ENCODE data around the gene SUSD2. TPM values are rescaled to one million over a fixed set of nuclear protein-coding genes. Genes with fewer than 3 reads are reported as not detected.

The SUSD2 gene
- total and polyA plus RNA-seq, 2 donors (not counting 1 experiment from before 2014, with no cell fraction given), result 10.6 to 11.9 TPM

DNA sequence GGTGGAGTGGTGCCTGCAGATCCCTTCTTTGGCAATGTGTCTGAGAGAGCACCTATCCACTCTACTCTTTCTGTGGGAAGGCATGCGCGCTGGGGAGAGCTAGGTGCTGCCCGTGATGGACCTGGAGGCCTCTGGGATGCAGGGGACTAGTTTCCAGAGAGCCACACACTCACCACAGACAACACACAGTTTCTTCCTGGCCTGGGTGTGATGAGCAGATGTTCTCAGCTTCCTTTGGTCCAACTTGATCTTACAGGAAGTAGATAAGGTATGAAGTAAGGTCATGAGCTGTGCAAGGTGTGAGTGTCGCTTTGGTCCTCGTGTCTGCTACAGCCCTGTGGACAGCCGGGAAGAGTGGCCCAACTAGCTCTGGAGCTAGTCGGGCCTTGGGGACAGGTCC is 27.3 kb upstream of the SUSD2 start:
- H3K4me3 ChIP-seq (replicated peaks in 1 of 4; ENCODE audit: control extremely low read depth in 1 of 4, insufficient read depth in 1 of 4, low read depth in 3 of 4, low read length in 4 of 4), result no peak overlapping the region
- no peaks in the 10 kb centered on the region for H3K27me3 ChIP-seq (ENCODE audit: control insufficient read depth, insufficient read depth, low read length)
- H3K4me1 ChIP-seq (ENCODE audit: control insufficient read depth, extremely low read depth, insufficient read depth, low read length), result peaks cover 31% of the 10 kb centered on the region
- H3K9ac ChIP-seq (ENCODE audit: insufficient read depth, low read length), result no peak overlapping the region
- H3K79me2 ChIP-seq (ENCODE audit: control insufficient read depth, insufficient read depth, low read length), result peaks cover 24% of the 10 kb centered on the region
- no peak overlapping the region for H3K4me2 ChIP-seq (ENCODE audit: extremely low read depth, insufficient read depth, low read length)
- H3K27ac ChIP-seq (ENCODE audit: insufficient read depth, low read length), result no peak overlapping the region
- H3K36me3 ChIP-seq (ENCODE audit: control insufficient read depth, insufficient read depth, low read length), result no peaks in the 10 kb centered on the region
- H3K9me3 ChIP-seq (ENCODE audit: control insufficient read depth, insufficient read depth, low read depth, low read length), result no peaks in the 10 kb centered on the region
- H2AFZ ChIP-seq (ENCODE audit: low read length), result no peak overlapping the region
- no peaks in the 10 kb centered on the region for H4K20me1 ChIP-seq (ENCODE audit: control insufficient read depth, extremely low read depth, insufficient read depth, low read length)
- no peak for DNase-seq (ENCODE audit: low read depth in 2 of 2)
- TF ChIP-seq, protein P1, sequence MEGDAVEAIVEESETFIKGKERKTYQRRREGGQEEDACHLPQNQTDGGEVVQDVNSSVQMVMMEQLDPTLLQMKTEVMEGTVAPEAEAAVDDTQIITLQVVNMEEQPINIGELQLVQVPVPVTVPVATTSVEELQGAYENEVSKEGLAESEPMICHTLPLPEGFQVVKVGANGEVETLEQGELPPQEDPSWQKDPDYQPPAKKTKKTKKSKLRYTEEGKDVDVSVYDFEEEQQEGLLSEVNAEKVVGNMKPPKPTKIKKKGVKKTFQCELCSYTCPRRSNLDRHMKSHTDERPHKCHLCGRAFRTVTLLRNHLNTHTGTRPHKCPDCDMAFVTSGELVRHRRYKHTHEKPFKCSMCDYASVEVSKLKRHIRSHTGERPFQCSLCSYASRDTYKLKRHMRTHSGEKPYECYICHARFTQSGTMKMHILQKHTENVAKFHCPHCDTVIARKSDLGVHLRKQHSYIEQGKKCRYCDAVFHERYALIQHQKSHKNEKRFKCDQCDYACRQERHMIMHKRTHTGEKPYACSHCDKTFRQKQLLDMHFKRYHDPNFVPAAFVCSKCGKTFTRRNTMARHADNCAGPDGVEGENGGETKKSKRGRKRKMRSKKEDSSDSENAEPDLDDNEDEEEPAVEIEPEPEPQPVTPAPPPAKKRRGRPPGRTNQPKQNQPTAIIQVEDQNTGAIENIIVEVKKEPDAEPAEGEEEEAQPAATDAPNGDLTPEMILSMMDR (conservative IDR thresholded peaks at IDR 0.05 in 1 of 2, IDR thresholded peaks at IDR 0.05 in 1 of 2; ENCODE audit: low read depth in 1 of 2, low read length in 2 of 2), result no peak
- no peak for TF ChIP-seq EZH2 (IDR thresholded peaks at IDR 0.05; ENCODE audit: low read length, missing control alignments)

DNA sequence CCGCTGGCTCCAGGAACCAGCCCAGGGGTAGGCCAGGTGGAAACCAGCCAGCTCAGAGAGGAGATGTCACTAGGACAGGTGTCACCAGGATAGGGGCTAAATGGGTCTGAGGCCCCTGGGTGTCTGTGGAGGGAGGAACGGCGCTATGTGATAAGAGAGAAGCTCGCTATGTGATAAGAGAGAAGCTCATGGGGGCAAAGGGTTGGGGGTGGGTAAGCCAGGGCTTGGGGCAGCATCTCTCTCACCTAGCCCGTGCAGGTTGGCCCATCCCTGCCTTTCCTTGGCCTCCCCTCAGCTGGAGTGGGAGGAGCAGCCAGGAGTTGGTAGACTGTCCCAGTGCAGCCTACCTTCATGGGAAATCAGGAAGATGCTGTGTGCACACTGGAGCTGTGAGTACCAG is 26.5 kb upstream of the SUSD2 start:
- H3K4me1 ChIP-seq (ENCODE audit: control insufficient read depth, extremely low read depth, insufficient read depth, low read length), result peaks cover 30% of the 10 kb centered on the region
- H4K20me1 ChIP-seq (ENCODE audit: control insufficient read depth, extremely low read depth, insufficient read depth, low read length), result no peaks in the 10 kb centered on the region
- no peaks in the 10 kb centered on the region for H3K27me3 ChIP-seq (ENCODE audit: control insufficient read depth, insufficient read depth, low read length)
- no peak overlapping the region for H3K4me3 ChIP-seq (replicated peaks in 1 of 4; ENCODE audit: control extremely low read depth in 1 of 4, insufficient read depth in 1 of 4, low read depth in 3 of 4, low read length in 4 of 4)
- H3K27ac ChIP-seq (ENCODE audit: insufficient read depth, low read length), result no peak overlapping the region
- H3K9me3 ChIP-seq (ENCODE audit: control insufficient read depth, insufficient read depth, low read depth, low read length), result no peaks in the 10 kb centered on the region
- DNase-seq (ENCODE audit: low read depth in 2 of 2), result no peak
- H3K9ac ChIP-seq (ENCODE audit: insufficient read depth, low read length), result no peak overlapping the region
- no peak overlapping the region for H3K4me2 ChIP-seq (ENCODE audit: extremely low read depth, insufficient read depth, low read length)
- H3K79me2 ChIP-seq (ENCODE audit: control insufficient read depth, insufficient read depth, low read length), result peaks cover 33% of the 10 kb centered on the region
- H2AFZ ChIP-seq (ENCODE audit: low read length), result no peak overlapping the region
- TF ChIP-seq EZH2 (IDR thresholded peaks at IDR 0.05; ENCODE audit: low read length, missing control alignments), result no peak
- TF ChIP-seq, protein P1 (conservative IDR thresholded peaks at IDR 0.05 in 1 of 2, IDR thresholded peaks at IDR 0.05 in 1 of 2; ENCODE audit: low read depth in 1 of 2, low read length in 2 of 2), result no peak
- peaks cover 3% of the 10 kb centered on the region for H3K36me3 ChIP-seq (ENCODE audit: control insufficient read depth, insufficient read depth, low read length)

DNA sequence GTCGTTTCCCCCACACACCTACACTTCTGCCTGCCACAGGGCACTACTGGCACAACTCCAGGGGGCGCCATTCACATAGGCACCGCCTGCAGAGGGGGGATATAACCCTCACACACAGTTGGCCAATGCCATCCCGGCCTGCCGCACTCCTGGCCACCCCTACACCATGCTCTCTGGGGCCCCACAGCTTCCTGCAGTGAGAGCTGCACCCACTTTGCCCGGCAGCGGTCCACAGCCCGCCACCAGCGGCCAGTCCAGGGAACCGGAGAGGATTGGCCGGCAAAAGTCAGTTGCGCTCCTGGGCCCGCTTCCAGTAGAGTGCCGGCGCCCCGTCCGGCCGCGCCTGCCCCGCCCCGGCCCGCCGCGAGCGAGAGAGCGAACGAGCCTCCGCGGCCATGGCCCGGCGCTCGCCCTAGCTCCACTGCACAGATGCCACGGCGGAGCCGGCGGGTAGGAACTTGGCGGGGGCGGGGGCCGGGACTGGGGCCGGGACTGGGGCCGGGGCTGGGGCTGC is 25.6 kb upstream of the SUSD2 start:
- H3K27me3 ChIP-seq (ENCODE audit: control insufficient read depth, insufficient read depth, low read length), result no peaks in the 10 kb centered on the region
- no peak overlapping the region for H2AFZ ChIP-seq (ENCODE audit: low read length)
- H3K4me2 ChIP-seq (ENCODE audit: extremely low read depth, insufficient read depth, low read length), result peak overlapping the region; percentile 81
- peak; percentile 72 to 74 for DNase-seq (ENCODE audit: low read depth in 2 of 2)
- H3K79me2 ChIP-seq (ENCODE audit: control insufficient read depth, insufficient read depth, low read length), result peaks cover 38% of the 10 kb centered on the region
- peaks cover 30% of the 10 kb centered on the region for H3K4me1 ChIP-seq (ENCODE audit: control insufficient read depth, extremely low read depth, insufficient read depth, low read length)
- TF ChIP-seq EZH2 (IDR thresholded peaks at IDR 0.05; ENCODE audit: low read length, missing control alignments), result no peak
- TF ChIP-seq, protein P1 (conservative IDR thresholded peaks at IDR 0.05 in 1 of 2, IDR thresholded peaks at IDR 0.05 in 1 of 2; ENCODE audit: low read depth in 1 of 2, low read length in 2 of 2), result peak; percentile 34 to 38
- H3K4me3 ChIP-seq (replicated peaks in 1 of 4; ENCODE audit: control extremely low read depth in 1 of 4, insufficient read depth in 1 of 4, low read depth in 3 of 4, low read length in 4 of 4), result peak overlapping the region; percentile 33 to 93 (median 78)
- H3K36me3 ChIP-seq (ENCODE audit: control insufficient read depth, insufficient read depth, low read length), result peaks cover 5% of the 10 kb centered on the region
- H3K9me3 ChIP-seq (ENCODE audit: control insufficient read depth, insufficient read depth, low read depth, low read length), result no peaks in the 10 kb centered on the region
- H3K27ac ChIP-seq (ENCODE audit: insufficient read depth, low read length), result peak overlapping the region; percentile 45
- peak overlapping the region; percentile 78 for H3K9ac ChIP-seq (ENCODE audit: insufficient read depth, low read length)
- no peaks in the 10 kb centered on the region for H4K20me1 ChIP-seq (ENCODE audit: control insufficient read depth, extremely low read depth, insufficient read depth, low read length)
